Coronary artery (tissue), 2 donors: ENCODE data around the gene INPP5D.

Experiments
- DNase-seq: peaks from one replicate; pipeline ENCODE4 v3.0.0-alpha.2; 2017; ENCODE audit warnings: low spot score
- H3K27ac ChIP-seq, 2 donors: fragments of 200-600 bp; sonication (generic); one replicate each; pipeline ENCODE4 v1.5.1; 2016 to 2019
- H3K4me3 ChIP-seq: fragments of 200-600 bp; sonication (generic); 2 replicates; pipeline ENCODE4 v1.5.1; 2016; ENCODE audit warnings: mild to moderate bottlenecking, moderate library complexity
- CTCF ChIP-seq: fragments of 200-600 bp; sonication (generic); IDR thresholded peaks from one replicate; pipeline ENCODE4 v1.5.1; 2019; ENCODE audit warnings: antibody characterized with exemption

Gene INPP5D

DNA sequence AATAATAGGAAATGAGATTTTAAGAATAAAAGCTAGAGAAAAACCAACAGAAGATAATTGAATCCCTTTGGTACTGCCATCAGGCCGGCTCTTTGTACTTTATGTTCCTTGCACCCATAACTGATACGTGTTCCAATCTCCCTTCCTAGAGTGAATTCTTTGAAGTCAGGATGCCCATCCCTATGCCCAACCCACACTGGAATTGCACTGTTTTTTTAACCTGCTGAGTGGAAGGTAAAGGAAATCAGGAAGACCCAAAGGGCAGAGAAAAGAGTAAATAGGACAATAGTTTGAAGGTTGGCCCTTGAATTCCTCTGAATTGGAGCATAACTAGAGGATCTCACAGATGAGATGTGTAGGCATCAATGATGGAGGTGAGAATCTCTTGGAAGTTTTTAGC lies 187.0 kb downstream of the INPP5D start:
- H3K4me3 ChIP-seq: no peak overlapping the region
- no peak for DNase-seq
- no peak for TF ChIP-seq CTCF
- H3K27ac ChIP-seq: no peak overlapping the region

DNA sequence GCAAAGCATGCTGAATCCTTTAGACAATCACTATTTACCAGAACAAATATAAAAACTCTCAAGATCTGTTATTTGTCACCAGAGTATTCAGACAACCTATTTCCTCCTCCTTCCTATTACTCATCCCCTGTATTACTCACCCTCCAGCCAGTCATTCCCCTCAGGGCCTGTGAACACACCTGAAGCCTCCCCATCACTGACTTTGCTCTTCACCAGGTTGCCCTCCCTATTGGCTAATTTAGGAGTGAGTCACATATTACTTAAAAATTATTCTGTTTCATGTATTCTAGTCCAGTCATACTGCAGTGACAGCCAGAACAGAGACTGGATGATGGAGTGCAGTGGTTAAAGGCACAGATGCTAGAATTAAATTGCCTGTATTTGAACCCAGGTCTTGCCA lies 187.6 kb downstream of the INPP5D start:
- TF ChIP-seq CTCF: no peak
- Histone ChIP-seq H3K27ac (no peak overlapping the region), H3K4me3 (no peak overlapping the region)
- no peak for DNase-seq

DNA sequence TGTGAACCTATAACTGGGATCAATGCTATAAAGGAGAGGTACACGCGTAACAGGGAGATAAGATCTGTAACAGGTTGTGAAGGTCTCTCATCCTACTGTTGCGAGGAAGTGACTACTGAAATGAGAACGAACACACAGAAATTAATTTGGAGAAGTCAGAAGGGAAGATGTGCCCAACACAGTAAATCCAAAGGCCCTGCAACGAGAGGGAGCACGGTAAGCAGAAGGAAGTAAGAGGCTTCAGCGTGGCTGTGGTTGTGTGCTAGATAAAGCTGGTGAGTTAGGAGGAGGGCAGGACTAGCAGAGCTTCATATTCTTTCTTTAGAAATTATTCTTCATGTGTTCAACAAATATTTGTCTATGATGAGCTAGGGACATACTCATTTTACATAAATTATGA lies 188.9 kb downstream of the INPP5D start:
- TF ChIP-seq CTCF: no peak
- DNase-seq: no peak
- Histone ChIP-seq H3K4me3 (no peak overlapping the region), H3K27ac (no peak overlapping the region)

DNA sequence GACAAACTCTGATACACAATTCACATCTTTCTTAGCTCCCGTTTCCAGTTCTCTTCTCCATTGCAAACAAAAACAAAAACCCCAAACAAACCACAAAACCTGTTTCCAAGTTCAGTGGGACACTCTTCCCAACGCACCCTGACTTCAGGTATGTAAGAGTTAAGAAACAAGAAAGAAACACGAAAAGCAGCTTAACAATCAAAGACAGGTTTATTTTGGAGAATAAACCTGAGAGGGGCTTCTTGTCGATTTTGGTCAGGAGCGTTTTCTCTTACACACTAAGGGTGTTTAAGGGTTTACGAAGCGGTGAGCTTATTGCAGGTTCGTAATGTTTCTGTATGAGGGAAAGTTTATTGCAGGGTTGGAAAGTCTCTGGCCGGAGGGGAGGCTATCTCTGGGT lies 190.4 kb downstream of the INPP5D start:
- no peak for DNase-seq
- Histone ChIP-seq H3K4me3 (no peak overlapping the region), H3K27ac (no peak overlapping the region)
- TF ChIP-seq CTCF: no peak

DNA sequence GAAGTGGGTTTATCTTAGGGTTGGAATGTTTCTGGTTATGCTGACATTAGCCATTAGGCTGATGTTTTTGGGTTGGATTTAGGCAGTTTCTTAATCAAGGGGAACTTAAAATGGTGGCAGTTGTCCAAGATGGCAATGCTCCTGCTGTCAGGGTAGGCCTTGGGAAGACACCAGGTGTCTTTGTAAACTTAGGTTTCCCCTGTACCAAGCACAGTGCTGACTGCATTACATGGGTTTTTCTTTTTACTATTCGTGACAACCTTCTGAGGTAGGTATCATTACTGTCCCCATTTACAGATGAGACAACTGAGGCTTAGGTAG lies 190.8 kb downstream of the INPP5D start:
- peak overlapping the region; percentile 93 for H3K4me3 ChIP-seq
- no peak for DNase-seq
- no peak for TF ChIP-seq CTCF
- H3K27ac ChIP-seq: peak overlapping the region; percentile 59 to 85

DNA sequence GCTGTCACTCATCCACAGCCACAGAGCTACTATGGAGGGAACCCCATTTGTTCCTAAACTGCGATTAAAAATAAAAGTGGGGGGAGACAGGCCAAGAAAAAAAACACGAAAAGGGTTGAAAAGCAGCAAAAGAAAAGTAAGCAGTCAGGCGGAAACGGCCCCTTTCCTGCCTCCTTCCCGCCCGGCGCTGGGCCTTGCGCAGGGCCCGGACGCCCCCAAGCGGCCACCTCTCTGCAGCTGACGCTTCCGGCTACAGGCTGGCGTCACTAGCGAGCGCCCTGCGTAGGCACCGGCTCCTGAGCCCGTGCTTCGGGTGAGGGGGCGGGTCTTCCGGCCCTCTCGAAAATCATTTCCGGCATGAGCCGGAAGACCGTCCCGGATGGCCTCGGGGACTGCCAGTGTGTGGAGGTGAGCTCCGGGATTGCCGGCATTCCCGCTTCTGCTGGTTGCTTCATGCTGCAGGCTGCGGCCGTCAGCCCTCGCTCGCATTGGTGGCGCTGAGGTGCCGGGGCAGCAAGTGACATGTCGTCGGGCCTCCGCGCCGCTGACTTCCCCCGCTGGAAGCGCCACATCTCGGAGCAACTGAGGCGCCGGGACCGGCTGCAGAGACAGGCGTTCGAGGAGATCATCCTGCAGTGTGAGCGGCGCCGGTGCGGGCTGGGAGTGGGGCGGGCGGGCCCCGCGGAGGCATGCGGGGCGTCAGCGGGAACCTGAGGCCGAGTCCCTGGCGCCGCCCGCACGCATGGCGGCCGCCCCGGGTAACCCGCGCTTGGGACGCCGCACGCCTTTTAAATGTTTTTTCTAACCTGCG lies 191.4 kb downstream of the INPP5D start, which contains the start of gene ATG16L1:
Gene ATG16L1 (plus strand): TSS at position 368 of the 811 bp plus-strand sequence. CDS start 155 bp downstream, at position 523.
- peak within 1 kb of the TSS; percentile 93 for H3K4me3 ChIP-seq
- TF ChIP-seq CTCF: peak; percentile 71
- peak within 1 kb of the TSS; percentile 59 to 85 for H3K27ac ChIP-seq
- DNase-seq: peak; percentile 96

DNA sequence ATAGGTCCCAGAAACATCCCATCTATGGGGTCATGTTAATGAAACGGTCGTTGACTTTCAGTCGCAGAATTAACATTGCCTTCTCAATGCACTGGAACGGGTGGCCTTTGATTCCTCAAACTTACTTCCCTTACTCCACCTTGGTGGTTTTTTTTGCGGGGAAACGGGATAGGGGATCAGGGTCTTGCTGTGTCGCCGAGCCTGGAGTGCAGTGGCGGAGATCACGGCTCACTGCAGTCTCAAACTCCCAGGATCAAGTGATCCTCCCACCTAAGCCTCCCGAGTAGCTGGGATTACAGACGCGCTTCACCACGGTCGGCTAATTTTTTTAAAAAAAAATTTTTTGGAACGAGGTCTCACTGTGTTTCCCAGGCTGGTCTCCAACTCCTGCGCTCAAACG lies 192.1 kb downstream of the INPP5D start:
- H3K4me3 ChIP-seq: peak overlapping the region; percentile 93
- no peak for DNase-seq
- no peak for TF ChIP-seq CTCF
- H3K27ac ChIP-seq: peak overlapping the region; percentile 59 to 85
